ENCODE results near the gene SEMA5A.

Gene SEMA5A

GRCh38 chr5:9168791-9169556 lies 376.9 kb downstream of the SEMA5A start:
- Histone ChIP-seq H3K4me1 (ENCODE audit: control insufficient read depth, low read depth, low read length) (peaks cover 10% of the 10 kb centered on the region), H3K9me3 (ENCODE audit: control insufficient read depth, low read depth, low read length) (no peaks in the 10 kb centered on the region), H3K27ac (ENCODE audit: low read length) (no peak overlapping the region), H3K4me3 (ENCODE audit: low read length) (no peak overlapping the region), H3K36me3 (ENCODE audit: control insufficient read depth, low read depth, low read length) (no peaks in the 10 kb centered on the region), H3K9ac (ENCODE audit: low read length) (no peak overlapping the region), H3K27me3 (ENCODE audit: control insufficient read depth, insufficient read depth, low read length) (no peaks in the 10 kb centered on the region)

GRCh38 chr5:9166202-9167112 lies 379.4 kb downstream of the SEMA5A start:
- Histone ChIP-seq H3K4me1 (ENCODE audit: control insufficient read depth, low read depth, low read length) (peaks cover 10% of the 10 kb centered on the region), H3K9ac (ENCODE audit: low read length) (no peak overlapping the region), H3K4me3 (ENCODE audit: low read length) (no peak overlapping the region), H3K36me3 (ENCODE audit: control insufficient read depth, low read depth, low read length) (no peaks in the 10 kb centered on the region), H3K27me3 (ENCODE audit: control insufficient read depth, insufficient read depth, low read length) (no peaks in the 10 kb centered on the region), H3K27ac (ENCODE audit: low read length) (no peak overlapping the region), H3K9me3 (ENCODE audit: control insufficient read depth, low read depth, low read length) (no peaks in the 10 kb centered on the region)

GRCh38 chr5:9165546-9165945 lies 380.3 kb downstream of the SEMA5A start:
- Histone ChIP-seq H3K36me3 (ENCODE audit: control insufficient read depth, low read depth, low read length) (no peaks in the 10 kb centered on the region), H3K4me1 (ENCODE audit: control insufficient read depth, low read depth, low read length) (peaks cover 10% of the 10 kb centered on the region), H3K4me3 (ENCODE audit: low read length) (no peak overlapping the region), H3K9me3 (ENCODE audit: control insufficient read depth, low read depth, low read length) (no peaks in the 10 kb centered on the region), H3K27ac (ENCODE audit: low read length) (no peak overlapping the region), H3K27me3 (ENCODE audit: control insufficient read depth, insufficient read depth, low read length) (no peaks in the 10 kb centered on the region), H3K9ac (ENCODE audit: low read length) (no peak overlapping the region)

GRCh38 chr5:9160747-9161146 lies 385.1 kb downstream of the SEMA5A start:
- no peaks in the 10 kb centered on the region for H3K27me3 ChIP-seq (ENCODE audit: control insufficient read depth, insufficient read depth, low read length)
- no peaks in the 10 kb centered on the region for H3K9me3 ChIP-seq (ENCODE audit: control insufficient read depth, low read depth, low read length)

GRCh38 chr5:9157811-9158210 lies 388.1 kb downstream of the SEMA5A start:
- no peaks in the 10 kb centered on the region for H3K36me3 ChIP-seq (ENCODE audit: control insufficient read depth, low read depth, low read length)
- no peak overlapping the region for H3K27ac ChIP-seq (ENCODE audit: low read length)
- no peaks in the 10 kb centered on the region for H3K9me3 ChIP-seq (ENCODE audit: control insufficient read depth, low read depth, low read length)
- no peaks in the 10 kb centered on the region for H3K4me1 ChIP-seq (ENCODE audit: control insufficient read depth, low read depth, low read length)
- H3K4me3 ChIP-seq (ENCODE audit: low read length), result no peak overlapping the region
- no peaks in the 10 kb centered on the region for H3K27me3 ChIP-seq (ENCODE audit: control insufficient read depth, insufficient read depth, low read length)
- H3K9ac ChIP-seq (ENCODE audit: low read length), result no peak overlapping the region

More at GRCh38 chr5:9160747-9161146, 385.1 kb downstream of the SEMA5A start:
- Histone ChIP-seq H3K9ac (ENCODE audit: low read length) (no peak overlapping the region), H3K4me3 (ENCODE audit: low read length) (no peak overlapping the region), H3K27ac (ENCODE audit: low read length) (no peak overlapping the region), H3K36me3 (ENCODE audit: control insufficient read depth, low read depth, low read length) (no peaks in the 10 kb centered on the region), H3K4me1 (ENCODE audit: control insufficient read depth, low read depth, low read length) (no peaks in the 10 kb centered on the region)

GRCh38 chr5:9157020-9157419 lies 388.9 kb downstream of the SEMA5A start:
- Histone ChIP-seq H3K36me3 (ENCODE audit: control insufficient read depth, low read depth, low read length) (no peaks in the 10 kb centered on the region), H3K27me3 (ENCODE audit: control insufficient read depth, insufficient read depth, low read length) (no peaks in the 10 kb centered on the region), H3K27ac (ENCODE audit: low read length) (no peak overlapping the region), H3K4me3 (ENCODE audit: low read length) (no peak overlapping the region), H3K4me1 (ENCODE audit: control insufficient read depth, low read depth, low read length) (no peaks in the 10 kb centered on the region), H3K9ac (ENCODE audit: low read length) (no peak overlapping the region), H3K9me3 (ENCODE audit: control insufficient read depth, low read depth, low read length) (no peaks in the 10 kb centered on the region)

GRCh38 chr5:9156282-9156681 lies 389.6 kb downstream of the SEMA5A start:
- Histone ChIP-seq H3K4me3 (ENCODE audit: low read length) (no peak overlapping the region), H3K27ac (ENCODE audit: low read length) (no peak overlapping the region), H3K36me3 (ENCODE audit: control insufficient read depth, low read depth, low read length) (no peaks in the 10 kb centered on the region), H3K4me1 (ENCODE audit: control insufficient read depth, low read depth, low read length) (no peaks in the 10 kb centered on the region), H3K9me3 (ENCODE audit: control insufficient read depth, low read depth, low read length) (no peaks in the 10 kb centered on the region), H3K9ac (ENCODE audit: low read length) (no peak overlapping the region), H3K27me3 (ENCODE audit: control insufficient read depth, insufficient read depth, low read length) (no peaks in the 10 kb centered on the region)

GRCh38 chr5:9151684-9152427 lies 394.0 kb downstream of the SEMA5A start:
- H3K27me3 ChIP-seq (ENCODE audit: control insufficient read depth, insufficient read depth, low read length), result no peaks in the 10 kb centered on the region
- H3K36me3 ChIP-seq (ENCODE audit: control insufficient read depth, low read depth, low read length), result no peaks in the 10 kb centered on the region
- no peak overlapping the region for H3K4me3 ChIP-seq (ENCODE audit: low read length)
- no peak overlapping the region for H3K9ac ChIP-seq (ENCODE audit: low read length)
- no peak overlapping the region for H3K27ac ChIP-seq (ENCODE audit: low read length)
- H3K9me3 ChIP-seq (ENCODE audit: control insufficient read depth, low read depth, low read length), result no peaks in the 10 kb centered on the region
- H3K4me1 ChIP-seq (ENCODE audit: control insufficient read depth, low read depth, low read length), result no peaks in the 10 kb centered on the region

- Histone ChIP-seq H3K4me1 (ENCODE audit: control insufficient read depth, low read depth, low read length) (no peaks in the 10 kb centered on the region), H3K27me3 (ENCODE audit: control insufficient read depth, insufficient read depth, low read length) (no peaks in the 10 kb centered on the region), H3K36me3 (ENCODE audit: control insufficient read depth, low read depth, low read length) (no peaks in the 10 kb centered on the region), H3K27ac (ENCODE audit: low read length) (no peak overlapping the region), H3K4me3 (ENCODE audit: low read length) (no peak overlapping the region), H3K9ac (ENCODE audit: low read length) (no peak overlapping the region), H3K9me3 (ENCODE audit: control insufficient read depth, low read depth, low read length) (no peaks in the 10 kb centered on the region)
These were observed 395.9 kb downstream of the SEMA5A start for GRCh38 chr5:9149988-9150387.

- H3K4me3 ChIP-seq (ENCODE audit: low read length), result no peak overlapping the region
- H3K36me3 ChIP-seq (ENCODE audit: control insufficient read depth, low read depth, low read length), result no peaks in the 10 kb centered on the region
- H3K4me1 ChIP-seq (ENCODE audit: control insufficient read depth, low read depth, low read length), result no peaks in the 10 kb centered on the region
- H3K27ac ChIP-seq (ENCODE audit: low read length), result no peak overlapping the region
- H3K9me3 ChIP-seq (ENCODE audit: control insufficient read depth, low read depth, low read length), result no peaks in the 10 kb centered on the region
- no peaks in the 10 kb centered on the region for H3K27me3 ChIP-seq (ENCODE audit: control insufficient read depth, insufficient read depth, low read length)
- no peak overlapping the region for H3K9ac ChIP-seq (ENCODE audit: low read length)
These were observed 397.6 kb downstream of the SEMA5A start for GRCh38 chr5:9148242-9148641.

GRCh38 chr5:9140711-9141110 lies 405.2 kb downstream of the SEMA5A start:
- Histone ChIP-seq H3K9ac (ENCODE audit: low read length) (no peak overlapping the region), H3K27me3 (ENCODE audit: control insufficient read depth, insufficient read depth, low read length) (no peaks in the 10 kb centered on the region), H3K4me1 (ENCODE audit: control insufficient read depth, low read depth, low read length) (no peaks in the 10 kb centered on the region), H3K36me3 (ENCODE audit: control insufficient read depth, low read depth, low read length) (no peaks in the 10 kb centered on the region), H3K27ac (ENCODE audit: low read length) (no peak overlapping the region), H3K9me3 (ENCODE audit: control insufficient read depth, low read depth, low read length) (no peaks in the 10 kb centered on the region), H3K4me3 (ENCODE audit: low read length) (no peak overlapping the region)

All from iPS-18a (cell line).